Measurements from ENCODE around the gene CDNF.

DNA sequence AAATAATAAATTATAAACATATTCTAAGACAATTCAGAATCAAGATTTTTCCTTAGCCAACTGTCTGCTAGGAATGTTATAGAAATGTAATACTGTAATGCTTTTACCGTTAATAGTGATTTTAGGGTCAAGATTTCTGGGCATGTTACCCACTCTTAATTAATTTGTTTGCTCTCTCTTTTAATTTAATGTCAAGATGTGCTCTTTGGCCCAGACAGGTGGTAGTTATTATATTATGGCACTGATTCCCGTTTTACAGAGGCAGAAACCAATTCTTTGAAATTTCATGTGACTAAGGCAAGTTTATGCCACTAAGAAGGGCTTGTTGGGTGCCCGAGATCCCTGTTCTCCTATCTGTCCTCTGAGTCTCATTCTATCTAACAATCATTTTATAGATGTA lies 62.2 kb downstream of the CDNF start:
- TF ChIP-seq CTCF (IDR thresholded peaks at IDR 0.05; ENCODE audit: borderline replicate concordance, extremely low read depth, low read length, poor library complexity, severe bottlenecking): no peak
- no peak for TF ChIP-seq EZH2 (IDR thresholded peaks at IDR 0.05; ENCODE audit: borderline replicate concordance, low read depth, low read length, severe bottlenecking)
